Measurements from ENCODE around the gene CADPS2.

CADPS2 gene

DNA sequence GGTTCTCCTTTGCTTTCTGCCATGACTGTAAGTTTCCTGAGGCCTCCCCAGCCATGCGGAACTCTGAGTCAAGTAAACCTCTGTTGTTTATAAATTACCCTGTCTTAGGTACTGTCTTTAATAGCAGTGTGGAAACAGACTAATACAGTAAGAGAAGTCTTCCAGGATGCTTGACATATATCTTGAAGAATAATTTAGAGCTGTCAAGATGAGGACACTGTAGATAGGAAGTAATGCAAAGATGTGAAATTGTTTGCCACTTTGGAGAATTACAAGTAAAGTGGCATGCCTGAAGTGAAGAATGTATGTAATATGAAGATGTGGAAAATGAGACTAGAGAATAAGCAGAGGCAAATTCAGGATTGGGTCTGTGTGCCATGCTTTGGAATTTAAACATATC is 2.9 kb upstream of the CADPS2 start:
- no peak for ATAC-seq
- no peak for TF ChIP-seq ZNF70 (CRISPR knock-in tag; IDR thresholded peaks at IDR 0.05)
- TF ChIP-seq OSR1 (CRISPR knock-in tag; IDR thresholded peaks at IDR 0.05) = no peak
- no peak for TF ChIP-seq PPARA (CRISPR knock-in tag; IDR thresholded peaks at IDR 0.05; ENCODE audit: borderline replicate concordance)
- TF ChIP-seq ZFP3 (CRISPR knock-in tag; IDR thresholded peaks at IDR 0.05) = no peak
- no peak for TF ChIP-seq RARB (CRISPR knock-in tag; IDR thresholded peaks at IDR 0.05)
- TF ChIP-seq TCF4 (CRISPR knock-in tag; IDR thresholded peaks at IDR 0.05; ENCODE audit: borderline replicate concordance) = no peak
- no peak for TF ChIP-seq ZFP30 (CRISPR knock-in tag; IDR thresholded peaks at IDR 0.05)
- no peak for TF ChIP-seq SNAI2 (CRISPR knock-in tag; IDR thresholded peaks at IDR 0.05)
- TF ChIP-seq BACH2 (CRISPR knock-in tag; IDR thresholded peaks at IDR 0.05; ENCODE audit: borderline replicate concordance) = no peak
- no peak for TF ChIP-seq ARNTL (CRISPR knock-in tag; IDR thresholded peaks at IDR 0.05; ENCODE audit: borderline replicate concordance, low read depth)
- no peak for TF ChIP-seq CSDC2 (CRISPR knock-in tag; IDR thresholded peaks at IDR 0.05)
- TF ChIP-seq ZNF565 (CRISPR knock-in tag; conservative IDR thresholded peaks at IDR 0.05; ENCODE audit: low read depth) = no peak
- no peak for TF ChIP-seq TOX (CRISPR knock-in tag; IDR thresholded peaks at IDR 0.05; ENCODE audit: borderline replicate concordance)
- TF ChIP-seq, protein P1, sequence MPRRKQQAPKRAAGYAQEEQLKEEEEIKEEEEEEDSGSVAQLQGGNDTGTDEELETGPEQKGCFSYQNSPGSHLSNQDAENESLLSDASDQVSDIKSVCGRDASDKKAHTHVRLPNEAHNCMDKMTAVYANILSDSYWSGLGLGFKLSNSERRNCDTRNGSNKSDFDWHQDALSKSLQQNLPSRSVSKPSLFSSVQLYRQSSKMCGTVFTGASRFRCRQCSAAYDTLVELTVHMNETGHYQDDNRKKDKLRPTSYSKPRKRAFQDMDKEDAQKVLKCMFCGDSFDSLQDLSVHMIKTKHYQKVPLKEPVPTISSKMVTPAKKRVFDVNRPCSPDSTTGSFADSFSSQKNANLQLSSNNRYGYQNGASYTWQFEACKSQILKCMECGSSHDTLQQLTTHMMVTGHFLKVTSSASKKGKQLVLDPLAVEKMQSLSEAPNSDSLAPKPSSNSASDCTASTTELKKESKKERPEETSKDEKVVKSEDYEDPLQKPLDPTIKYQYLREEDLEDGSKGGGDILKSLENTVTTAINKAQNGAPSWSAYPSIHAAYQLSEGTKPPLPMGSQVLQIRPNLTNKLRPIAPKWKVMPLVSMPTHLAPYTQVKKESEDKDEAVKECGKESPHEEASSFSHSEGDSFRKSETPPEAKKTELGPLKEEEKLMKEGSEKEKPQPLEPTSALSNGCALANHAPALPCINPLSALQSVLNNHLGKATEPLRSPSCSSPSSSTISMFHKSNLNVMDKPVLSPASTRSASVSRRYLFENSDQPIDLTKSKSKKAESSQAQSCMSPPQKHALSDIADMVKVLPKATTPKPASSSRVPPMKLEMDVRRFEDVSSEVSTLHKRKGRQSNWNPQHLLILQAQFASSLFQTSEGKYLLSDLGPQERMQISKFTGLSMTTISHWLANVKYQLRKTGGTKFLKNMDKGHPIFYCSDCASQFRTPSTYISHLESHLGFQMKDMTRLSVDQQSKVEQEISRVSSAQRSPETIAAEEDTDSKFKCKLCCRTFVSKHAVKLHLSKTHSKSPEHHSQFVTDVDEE (CRISPR knock-in tag; IDR thresholded peaks at IDR 0.05) = no peak
- TF ChIP-seq, protein P2, sequence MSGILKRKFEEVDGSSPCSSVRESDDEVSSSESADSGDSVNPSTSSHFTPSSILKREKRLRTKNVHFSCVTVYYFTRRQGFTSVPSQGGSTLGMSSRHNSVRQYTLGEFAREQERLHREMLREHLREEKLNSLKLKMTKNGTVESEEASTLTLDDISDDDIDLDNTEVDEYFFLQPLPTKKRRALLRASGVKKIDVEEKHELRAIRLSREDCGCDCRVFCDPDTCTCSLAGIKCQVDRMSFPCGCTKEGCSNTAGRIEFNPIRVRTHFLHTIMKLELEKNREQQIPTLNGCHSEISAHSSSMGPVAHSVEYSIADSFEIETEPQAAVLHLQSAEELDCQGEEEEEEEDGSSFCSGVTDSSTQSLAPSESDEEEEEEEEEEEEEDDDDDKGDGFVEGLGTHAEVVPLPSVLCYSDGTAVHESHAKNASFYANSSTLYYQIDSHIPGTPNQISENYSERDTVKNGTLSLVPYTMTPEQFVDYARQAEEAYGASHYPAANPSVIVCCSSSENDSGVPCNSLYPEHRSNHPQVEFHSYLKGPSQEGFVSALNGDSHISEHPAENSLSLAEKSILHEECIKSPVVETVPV (CRISPR knock-in tag; IDR thresholded peaks at IDR 0.05) = no peak
- no peak for TF ChIP-seq GLIS3 (CRISPR knock-in tag; IDR thresholded peaks at IDR 0.05)
- no peak for TF ChIP-seq ZNF8 (CRISPR knock-in tag; IDR thresholded peaks at IDR 0.05)
- TF ChIP-seq, protein P3, sequence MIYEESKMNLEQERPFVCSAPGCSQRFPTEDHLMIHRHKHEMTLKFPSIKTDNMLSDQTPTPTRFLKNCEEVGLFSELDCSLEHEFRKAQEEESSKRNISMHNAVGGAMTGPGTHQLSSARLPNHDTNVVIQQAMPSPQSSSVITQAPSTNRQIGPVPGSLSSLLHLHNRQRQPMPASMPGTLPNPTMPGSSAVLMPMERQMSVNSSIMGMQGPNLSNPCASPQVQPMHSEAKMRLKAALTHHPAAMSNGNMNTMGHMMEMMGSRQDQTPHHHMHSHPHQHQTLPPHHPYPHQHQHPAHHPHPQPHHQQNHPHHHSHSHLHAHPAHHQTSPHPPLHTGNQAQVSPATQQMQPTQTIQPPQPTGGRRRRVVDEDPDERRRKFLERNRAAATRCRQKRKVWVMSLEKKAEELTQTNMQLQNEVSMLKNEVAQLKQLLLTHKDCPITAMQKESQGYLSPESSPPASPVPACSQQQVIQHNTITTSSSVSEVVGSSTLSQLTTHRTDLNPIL (CRISPR knock-in tag; IDR thresholded peaks at IDR 0.05; ENCODE audit: low read depth) = no peak
- TF ChIP-seq, protein P4, sequence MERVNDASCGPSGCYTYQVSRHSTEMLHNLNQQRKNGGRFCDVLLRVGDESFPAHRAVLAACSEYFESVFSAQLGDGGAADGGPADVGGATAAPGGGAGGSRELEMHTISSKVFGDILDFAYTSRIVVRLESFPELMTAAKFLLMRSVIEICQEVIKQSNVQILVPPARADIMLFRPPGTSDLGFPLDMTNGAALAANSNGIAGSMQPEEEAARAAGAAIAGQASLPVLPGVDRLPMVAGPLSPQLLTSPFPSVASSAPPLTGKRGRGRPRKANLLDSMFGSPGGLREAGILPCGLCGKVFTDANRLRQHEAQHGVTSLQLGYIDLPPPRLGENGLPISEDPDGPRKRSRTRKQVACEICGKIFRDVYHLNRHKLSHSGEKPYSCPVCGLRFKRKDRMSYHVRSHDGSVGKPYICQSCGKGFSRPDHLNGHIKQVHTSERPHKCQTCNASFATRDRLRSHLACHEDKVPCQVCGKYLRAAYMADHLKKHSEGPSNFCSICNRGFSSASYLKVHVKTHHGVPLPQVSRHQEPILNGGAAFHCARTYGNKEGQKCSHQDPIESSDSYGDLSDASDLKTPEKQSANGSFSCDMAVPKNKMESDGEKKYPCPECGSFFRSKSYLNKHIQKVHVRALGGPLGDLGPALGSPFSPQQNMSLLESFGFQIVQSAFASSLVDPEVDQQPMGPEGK (CRISPR knock-in tag; IDR thresholded peaks at IDR 0.05; ENCODE audit: borderline replicate concordance) = no peak

DNA sequence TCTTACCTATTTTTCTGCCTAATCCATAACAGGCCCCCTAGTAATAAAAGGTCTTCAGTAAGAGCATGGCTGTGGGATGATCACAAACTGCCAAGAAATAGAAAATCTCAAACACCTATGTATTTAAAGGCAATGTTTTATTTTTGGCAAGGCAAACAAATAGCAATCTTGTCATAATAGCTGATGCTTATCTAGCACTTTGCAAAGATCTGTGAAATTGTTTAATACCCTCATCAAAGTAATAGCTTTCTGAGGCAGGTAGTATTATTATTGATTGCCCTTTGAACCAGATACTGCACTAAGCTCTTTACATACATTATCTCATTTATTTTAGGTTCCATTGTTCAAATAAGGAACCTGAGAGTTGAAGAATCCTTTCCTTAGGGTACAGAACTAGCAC is 1.6 kb upstream of the CADPS2 start:
- TF ChIP-seq ISL1 (CRISPR knock-in tag; IDR thresholded peaks at IDR 0.05) (no peak), CSDC2 (CRISPR knock-in tag; IDR thresholded peaks at IDR 0.05) (no peak), SNAI2 (CRISPR knock-in tag; IDR thresholded peaks at IDR 0.05) (no peak), GLIS3 (CRISPR knock-in tag; IDR thresholded peaks at IDR 0.05) (no peak), TOX (CRISPR knock-in tag; IDR thresholded peaks at IDR 0.05; ENCODE audit: borderline replicate concordance) (no peak), TCF4 (CRISPR knock-in tag; IDR thresholded peaks at IDR 0.05; ENCODE audit: borderline replicate concordance) (no peak), ZFP3 (CRISPR knock-in tag; IDR thresholded peaks at IDR 0.05) (no peak), ESRRG (CRISPR knock-in tag; IDR thresholded peaks at IDR 0.05) (no peak), ZFP30 (CRISPR knock-in tag; IDR thresholded peaks at IDR 0.05) (no peak), ZNF70 (CRISPR knock-in tag; IDR thresholded peaks at IDR 0.05) (no peak), ZNF565 (CRISPR knock-in tag; conservative IDR thresholded peaks at IDR 0.05; ENCODE audit: low read depth) (no peak), ARNTL (CRISPR knock-in tag; IDR thresholded peaks at IDR 0.05; ENCODE audit: borderline replicate concordance, low read depth) (no peak), ZNF8 (CRISPR knock-in tag; IDR thresholded peaks at IDR 0.05) (no peak), ZC3H10 (CRISPR knock-in tag; IDR thresholded peaks at IDR 0.05) (no peak), BACH2 (CRISPR knock-in tag; IDR thresholded peaks at IDR 0.05; ENCODE audit: borderline replicate concordance) (no peak), RARB (CRISPR knock-in tag; IDR thresholded peaks at IDR 0.05) (no peak)
- TF ChIP-seq, protein P2 (CRISPR knock-in tag; IDR thresholded peaks at IDR 0.05) = no peak
- TF ChIP-seq, protein P5, sequence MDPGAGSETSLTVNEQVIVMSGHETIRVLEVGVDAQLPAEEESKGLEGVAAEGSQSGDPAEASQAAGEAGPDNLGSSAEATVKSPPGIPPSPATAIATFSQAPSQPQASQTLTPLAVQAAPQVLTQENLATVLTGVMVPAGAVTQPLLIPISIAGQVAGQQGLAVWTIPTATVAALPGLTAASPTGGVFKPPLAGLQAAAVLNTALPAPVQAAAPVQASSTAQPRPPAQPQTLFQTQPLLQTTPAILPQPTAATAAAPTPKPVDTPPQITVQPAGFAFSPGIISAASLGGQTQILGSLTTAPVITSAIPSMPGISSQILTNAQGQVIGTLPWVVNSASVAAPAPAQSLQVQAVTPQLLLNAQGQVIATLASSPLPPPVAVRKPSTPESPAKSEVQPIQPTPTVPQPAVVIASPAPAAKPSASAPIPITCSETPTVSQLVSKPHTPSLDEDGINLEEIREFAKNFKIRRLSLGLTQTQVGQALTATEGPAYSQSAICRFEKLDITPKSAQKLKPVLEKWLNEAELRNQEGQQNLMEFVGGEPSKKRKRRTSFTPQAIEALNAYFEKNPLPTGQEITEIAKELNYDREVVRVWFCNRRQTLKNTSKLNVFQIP (CRISPR knock-in tag; IDR thresholded peaks at IDR 0.05; ENCODE audit: borderline replicate concordance, low read depth) = no peak
- TF ChIP-seq, protein P4 (CRISPR knock-in tag; IDR thresholded peaks at IDR 0.05; ENCODE audit: borderline replicate concordance) = no peak
- no peak for ATAC-seq

Data from SK-N-SH treated with all-trans-retinoic acid at 6 μM for 48 hours (cell line).